AG09319 (cell line): ENCODE results near the gene RAB3A.

Experiments
- DNase-seq: peaks from one replicate; pipeline ENCODE4 v3.0.0-alpha.2; 2010; ENCODE audit warnings: low read depth; ENCODE audit errors: extremely low read depth
- CTCF ChIP-seq: IDR thresholded peaks from 2 replicates; pipeline ENCODE4 v1.5.1; 2011; ENCODE audit warnings: low read depth, mild to moderate bottlenecking, inconsistent platforms, low read length, moderate library complexity

Gene RAB3A

GRCh38 chr19:18234194-18234593 is 30.4 kb upstream of the RAB3A start:
- no peak for TF ChIP-seq CTCF
- no peak for DNase-seq

DNA sequence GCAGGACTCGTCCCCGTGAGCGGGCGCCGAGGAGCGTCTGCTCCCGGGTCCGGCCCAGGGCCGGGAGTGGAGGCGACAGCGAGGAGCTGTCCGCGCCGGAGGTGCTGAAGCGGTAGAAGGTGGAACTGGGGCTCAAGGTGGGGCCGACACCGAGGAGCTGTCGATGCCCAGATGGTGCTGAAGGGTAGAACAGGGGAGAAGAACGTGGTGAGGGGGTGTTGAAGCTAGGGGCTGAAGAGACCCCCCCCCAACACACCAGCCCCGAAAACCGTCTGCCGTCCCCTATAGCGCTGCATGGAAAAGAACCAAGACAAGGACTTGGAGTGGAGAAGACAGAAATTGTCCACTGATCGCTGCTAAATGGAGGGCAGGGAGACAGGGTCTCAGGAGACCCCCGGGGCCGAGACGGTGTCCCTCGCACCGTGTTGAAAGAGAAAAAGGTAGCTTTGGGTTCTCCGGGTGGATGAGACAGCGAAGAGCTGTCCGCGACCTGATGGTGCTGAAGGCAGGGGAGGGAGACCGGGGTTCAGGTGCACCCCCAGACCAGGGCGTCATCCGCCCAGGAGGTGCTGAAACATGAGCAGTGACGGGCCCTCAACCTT is 29.5 kb upstream of the RAB3A start:
- no peak for TF ChIP-seq CTCF

DNA sequence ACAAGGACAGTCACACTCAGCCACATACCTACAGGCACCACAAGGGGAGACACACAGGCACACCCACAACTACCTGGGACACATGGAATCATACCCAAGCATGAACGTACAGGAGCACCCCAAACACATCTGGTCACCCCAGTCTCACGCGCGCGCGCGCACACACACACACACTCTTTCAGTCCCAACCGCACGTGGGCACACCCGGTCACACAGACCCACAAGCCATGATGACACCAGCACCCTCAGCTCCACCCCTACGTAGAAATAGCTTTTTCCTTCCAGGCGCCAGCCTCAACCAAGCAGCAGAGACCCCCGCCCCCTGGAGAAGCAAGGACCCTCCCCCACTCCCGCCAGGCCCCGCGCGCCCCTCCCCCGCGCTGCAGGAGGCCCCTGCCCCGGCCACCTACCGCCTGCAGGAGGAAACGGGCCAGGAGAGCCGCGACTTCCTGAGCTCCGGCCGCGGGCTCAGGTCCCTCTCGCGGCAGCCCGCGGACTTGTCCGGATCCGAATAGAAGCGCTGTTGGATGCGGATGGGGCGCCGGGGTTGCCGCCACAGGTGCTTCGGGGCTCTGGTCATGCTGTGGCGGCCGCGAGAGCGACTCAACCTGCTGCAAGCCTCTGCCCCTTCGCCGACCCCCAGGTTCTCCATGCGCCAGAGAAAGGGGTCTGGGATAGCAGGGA is 28.8 kb upstream of the RAB3A start:
- no peak for DNase-seq
- no peak for TF ChIP-seq CTCF

More for the DNA sequence above, 29.5 kb upstream of the RAB3A start:
- DNase-seq, result no peak

- no peak for TF ChIP-seq CTCF
- no peak for DNase-seq
These were observed 27.9 kb upstream of the RAB3A start for GRCh38 chr19:18231775-18232174.

DNA sequence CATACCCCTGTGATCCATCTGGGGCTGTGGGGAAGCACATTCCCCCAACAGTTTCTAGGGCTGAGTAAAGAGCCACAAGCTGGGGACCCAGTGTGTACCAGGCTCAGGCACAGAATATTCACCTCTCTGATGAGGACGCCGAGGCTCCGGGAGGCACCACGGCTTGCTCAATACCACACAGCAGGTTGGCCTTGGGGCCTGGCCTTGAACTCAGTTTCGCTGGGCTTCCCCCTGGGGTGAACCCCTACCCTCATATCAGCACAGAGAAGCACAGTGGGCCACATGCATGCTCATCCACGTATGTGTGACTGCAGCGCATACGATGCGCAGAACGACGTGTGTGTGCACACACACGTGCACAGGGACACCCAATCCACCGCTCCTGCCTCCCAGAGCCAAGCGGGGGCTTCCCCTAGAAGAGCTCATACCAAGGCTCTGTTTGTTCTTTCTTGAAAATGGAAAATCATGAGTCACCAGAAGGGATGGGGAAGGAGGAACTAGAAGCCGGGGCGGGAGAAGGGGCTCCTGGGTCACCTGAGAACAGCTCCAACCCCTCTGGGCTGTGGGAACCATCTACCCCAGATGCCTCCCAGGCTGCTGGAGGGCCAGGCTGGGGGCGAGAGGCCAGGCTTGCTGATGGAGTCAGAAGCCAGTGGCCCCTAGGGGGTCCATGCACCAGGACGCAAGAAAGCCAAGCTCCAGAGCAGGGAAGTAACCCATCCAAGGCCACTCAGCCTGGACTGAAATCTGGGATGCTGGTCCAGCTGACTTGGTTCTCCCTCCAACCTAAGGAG is 27.3 kb upstream of the RAB3A start:
- no peak for DNase-seq

GRCh38 chr19:18229915-18230314 is 26.1 kb upstream of the RAB3A start:
- no peak for TF ChIP-seq CTCF
- DNase-seq, result no peak

More for the DNA sequence above, 27.3 kb upstream of the RAB3A start:
- TF ChIP-seq CTCF, result no peak

DNA sequence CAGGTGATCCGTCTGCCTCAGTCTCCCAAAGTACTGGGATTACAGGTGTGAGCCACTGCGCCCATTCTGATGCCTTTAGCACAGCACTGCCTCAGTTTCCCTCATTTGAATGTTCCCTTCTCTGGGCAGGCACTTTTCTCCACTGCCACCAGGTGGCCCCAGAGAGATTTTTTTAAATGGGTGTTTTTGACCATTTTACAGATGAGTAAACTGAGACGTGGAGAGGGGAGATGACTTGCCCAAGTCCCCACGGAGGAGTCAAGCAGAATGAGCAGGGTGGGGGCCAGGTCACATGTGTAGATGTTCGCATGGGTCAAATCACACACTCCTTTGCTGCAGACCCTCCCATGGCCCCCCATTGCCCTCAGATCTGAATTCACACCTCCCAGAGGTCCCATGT is 25.6 kb upstream of the RAB3A start:
- peak; percentile 42 for TF ChIP-seq CTCF
- DNase-seq, result no peak
